Spinal cord (tissue), 10 donors: ENCODE measurements around the gene LAMTOR2. TPM values are rescaled to one million over a fixed set of nuclear protein-coding genes. Genes with fewer than 3 reads are reported as not detected.
A peak's percentile ranks its signal among the peaks of the same experiment; 100 is the strongest.

Experiments
- DNase-seq, 6 donors: peaks; one replicate each; pipeline versions ENCODE4 v3.0.0 to v3.0.0-alpha.2; 2013 to 2015; ENCODE audit warnings: low spot score in 6 of 6, low read depth in 4 of 6
- H3K27ac ChIP-seq: one replicate; pipeline ENCODE4 v1.5.1; 2013; ENCODE audit warnings: low read depth, low read length, control low read depth
- H3K27me3 ChIP-seq: one replicate; pipeline ENCODE4 v1.6.1; 2013; ENCODE audit warnings: low read length; ENCODE audit not compliant: control insufficient read depth, insufficient read depth
- H3K36me3 ChIP-seq: one replicate; pipeline ENCODE4 v1.6.1; 2013; ENCODE audit warnings: low read length; ENCODE audit not compliant: control insufficient read depth, insufficient read depth
- H3K4me1 ChIP-seq: one replicate; pipeline ENCODE4 v1.6.1; 2013; ENCODE audit warnings: low read length; ENCODE audit not compliant: control insufficient read depth, insufficient read depth
- H3K4me3 ChIP-seq: one replicate; pipeline ENCODE4 v1.5.1; 2013; ENCODE audit warnings: low read depth, low read length, control low read depth
- H3K9me3 ChIP-seq: one replicate; pipeline ENCODE4 v1.6.1; 2013; ENCODE audit warnings: low read length; ENCODE audit not compliant: control insufficient read depth, insufficient read depth
- WGBS: methylation state at CpG from one replicate; pipeline ENCODE4 v1.1.5; 2013; ENCODE audit warnings: missing lambda C conversion rate; ENCODE audit not compliant: insufficient coverage; 5-methylcytosine and 5-hydroxymethylcytosine counted together
- polyA plus RNA-seq, 2 donors: library from polyadenylated mRNA; unstranded; fragments of 120-200 nt; gene quantifications; one replicate each; pipeline ENCODE4 v1.2.1, GENCODE V29; 2013; ENCODE audit not compliant: insufficient read length in 2 of 2
- total RNA-seq, 2 donors: library from RNA; depleted of rRNA in 1 of 2; stranded (reverse); fragments of 120-200 nt in 1 of 2; fragments of >200 nt in 1 of 2; gene quantifications; one replicate each; pipeline versions ENCODE4 v1.2.3 to v1.2.4, GENCODE V29; 2013 to 2014
- donor health status: healthy.

LAMTOR2 gene
- total and polyA plus RNA-seq, 4 donors = 34.9 to 76.8 (median 73.7) TPM

DNA sequence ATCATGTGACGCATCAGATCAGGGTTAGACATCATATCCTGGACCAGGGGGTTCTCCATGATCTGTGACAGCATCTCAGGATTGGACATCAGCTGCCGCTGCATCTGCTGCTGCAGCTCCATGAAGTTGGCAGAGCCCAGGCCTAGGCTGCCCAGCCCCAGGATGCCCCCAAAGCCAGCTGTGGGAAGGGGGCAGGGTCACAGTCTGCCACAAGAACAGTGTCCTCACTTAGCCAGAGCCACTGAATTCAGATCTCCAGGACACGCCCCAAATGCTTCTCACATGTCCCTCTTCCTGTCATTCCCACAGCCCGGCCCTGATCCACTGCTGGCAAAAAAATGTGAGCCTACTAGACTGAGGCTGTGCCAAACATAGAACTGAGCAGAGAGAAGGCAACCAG lies 4.2 kb upstream of the LAMTOR2 start:
- no peak overlapping the region for H3K4me3 ChIP-seq
- H3K27ac ChIP-seq = no peak overlapping the region
- H3K4me1 ChIP-seq = peaks cover 15% of the 10 kb centered on the region
- DNase-seq = no peak
- peaks cover 44% of the 10 kb centered on the region for H3K36me3 ChIP-seq
- H3K9me3 ChIP-seq = no peaks in the 10 kb centered on the region
- H3K27me3 ChIP-seq = no peaks in the 10 kb centered on the region
- WGBS = 96% methylated on average over 2 of the region's 4 CpGs

GRCh38 chr1:156051011-156051725 lies 3.4 kb upstream of the LAMTOR2 start:
- peaks cover 44% of the 10 kb centered on the region for H3K36me3 ChIP-seq
- DNase-seq = no peak
- H3K4me3 ChIP-seq = no peak overlapping the region
- WGBS = 60% methylated on average over 1 of the region's 7 CpGs
- H3K9me3 ChIP-seq = no peaks in the 10 kb centered on the region
- no peak overlapping the region for H3K27ac ChIP-seq
- H3K4me1 ChIP-seq = peaks cover 21% of the 10 kb centered on the region
- H3K27me3 ChIP-seq = no peaks in the 10 kb centered on the region

GRCh38 chr1:156052862-156053767 lies 1.5 kb upstream of the LAMTOR2 start:
- no peaks in the 10 kb centered on the region for H3K27me3 ChIP-seq

DNA sequence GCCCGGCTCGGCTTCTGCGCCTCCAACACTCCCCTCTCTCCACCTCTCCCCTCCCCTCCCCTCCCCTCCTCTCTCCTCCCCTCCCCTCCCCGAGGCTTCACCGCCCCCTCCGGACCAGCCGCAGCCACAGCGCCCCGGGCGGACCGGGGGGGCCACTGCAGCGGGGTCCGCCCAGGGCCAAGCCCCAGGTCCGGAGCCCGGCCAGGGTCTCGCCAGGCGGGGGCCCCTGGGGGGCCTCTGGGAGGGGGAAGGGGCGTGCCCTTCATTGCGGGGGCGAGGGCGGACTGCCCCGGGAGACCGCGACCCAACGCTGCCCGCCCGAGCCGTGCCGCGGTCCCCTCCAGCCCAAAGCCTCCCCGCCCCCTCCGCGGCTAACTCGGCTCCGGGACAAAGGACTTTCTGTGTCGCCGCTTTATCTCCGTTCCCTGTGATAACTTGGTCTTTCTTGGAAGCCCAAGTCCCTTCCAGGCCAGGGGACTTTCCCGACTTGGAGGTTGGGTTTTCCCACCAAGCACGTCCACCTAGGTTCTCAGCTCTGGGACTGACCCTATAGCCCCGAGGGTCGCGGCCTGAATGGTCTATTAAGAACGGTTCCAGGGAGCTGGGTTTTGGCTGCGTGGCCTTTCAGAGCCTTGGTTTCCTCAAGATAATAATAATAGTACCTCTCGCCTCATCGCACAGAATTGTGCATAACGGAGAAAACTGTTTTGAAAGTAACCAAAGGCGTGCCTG lies 648 bp upstream of the LAMTOR2 start, which contains the start of gene UBQLN4:
TSS of gene UBQLN4 (minus strand) at position 31 of the 732 bp plus-strand sequence. CDS start 97 bp downstream, outside the sequence.
- H3K27me3 ChIP-seq = no peaks in the 10 kb centered on the region
- under 1% methylated on average over 35 of the region's 49 CpGs for WGBS
- H3K4me1 ChIP-seq = peaks cover 22% of the 10 kb centered on the region
- DNase-seq = peak in 5 of 6 donors; percentile 69 to 95 (median 82)
- H3K27ac ChIP-seq = peak within 1 kb of the TSS; percentile 98
- H3K36me3 ChIP-seq = peaks cover 35% of the 10 kb centered on the region
- H3K9me3 ChIP-seq = no peaks in the 10 kb centered on the region
- peak within 1 kb of the TSS; percentile 100 for H3K4me3 ChIP-seq

More at GRCh38 chr1:156052862-156053767, 1.5 kb upstream of the LAMTOR2 start:
- peaks cover 37% of the 10 kb centered on the region for H3K36me3 ChIP-seq
- peak overlapping the region; percentile 93 for H3K4me3 ChIP-seq
- WGBS = 0% methylated on average over 41 of the region's 63 CpGs
- H3K27ac ChIP-seq = peak overlapping the region; percentile 88
- peak in 4 of 6 donors; percentile 28 to 90 (median 73) for DNase-seq
- no peaks in the 10 kb centered on the region for H3K9me3 ChIP-seq
- peaks cover 22% of the 10 kb centered on the region for H3K4me1 ChIP-seq

DNA sequence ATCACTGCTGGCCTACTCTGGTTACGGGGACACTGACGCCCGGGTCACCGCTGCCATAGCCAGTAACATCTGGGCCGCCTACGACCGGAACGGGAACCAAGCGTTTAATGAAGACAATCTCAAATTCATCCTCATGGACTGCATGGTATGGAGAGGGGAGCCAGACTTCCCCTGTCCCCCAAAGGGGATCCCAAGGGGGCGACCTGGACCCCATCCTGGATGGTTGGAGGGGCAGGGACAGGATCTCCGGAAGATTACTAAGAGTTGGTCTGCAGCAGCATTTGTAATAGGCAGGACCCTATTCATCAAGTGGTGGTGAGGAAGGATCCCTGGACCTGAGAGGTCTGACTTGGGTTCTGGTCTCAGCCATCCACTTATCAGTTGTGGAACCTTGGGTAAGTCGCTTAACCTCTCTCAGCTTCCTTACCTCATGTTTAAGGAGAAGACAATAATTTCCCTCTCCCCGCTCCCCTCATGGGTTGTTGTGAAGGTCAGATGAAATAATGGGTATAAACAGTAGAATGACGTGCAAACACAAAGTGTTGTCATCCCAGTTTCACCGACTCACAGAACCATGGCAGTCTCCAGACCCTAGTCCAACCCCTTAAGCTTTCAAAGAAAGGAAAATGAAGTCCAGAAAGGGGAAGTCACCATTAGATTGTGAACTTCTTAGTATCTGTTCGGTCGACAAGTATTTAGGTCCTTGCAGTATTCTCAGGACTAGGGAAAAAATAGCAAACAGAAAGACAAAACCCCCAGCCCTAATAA lies 883 bp downstream of the LAMTOR2 start:
- H3K36me3 ChIP-seq = peaks cover 28% of the 10 kb centered on the region
- H3K4me1 ChIP-seq = peaks cover 22% of the 10 kb centered on the region
- H3K27me3 ChIP-seq = no peaks in the 10 kb centered on the region
- 24% methylated on average over 7 of the region's 17 CpGs for WGBS
- DNase-seq = no peak
- H3K4me3 ChIP-seq = peak overlapping the region; percentile 100
- H3K27ac ChIP-seq = peak overlapping the region; percentile 98
- H3K9me3 ChIP-seq = no peaks in the 10 kb centered on the region

GRCh38 chr1:156056326-156056849 lies 1.8 kb downstream of the LAMTOR2 start:
- H3K27me3 ChIP-seq = no peaks in the 10 kb centered on the region
- H3K36me3 ChIP-seq = peaks cover 18% of the 10 kb centered on the region
- H3K4me3 ChIP-seq = no peak overlapping the region
- H3K9me3 ChIP-seq = no peaks in the 10 kb centered on the region
- WGBS = 100% methylated on average over 1 of the region's 1 CpG
- no peak for DNase-seq
- H3K27ac ChIP-seq = no peak overlapping the region
- H3K4me1 ChIP-seq = peaks cover 22% of the 10 kb centered on the region

- H3K4me1 ChIP-seq = peaks cover 8% of the 10 kb centered on the region
- 35% methylated on average over 10 of the region's 11 CpGs for WGBS
- H3K27me3 ChIP-seq = no peaks in the 10 kb centered on the region
- H3K27ac ChIP-seq = no peak within 1 kb of the TSS
- no peak within 1 kb of the TSS for H3K4me3 ChIP-seq
- no peak for DNase-seq
- H3K9me3 ChIP-seq = no peaks in the 10 kb centered on the region
- peaks cover 13% of the 10 kb centered on the region for H3K36me3 ChIP-seq
Observed at GRCh38 chr1:156060937-156061636, 6.5 kb downstream of the LAMTOR2 start, which contains the start of gene RAB25. TSS of gene RAB25 (plus strand) at chr1:156061160. CDS start at chr1:156061401, 241 bp downstream.

DNA sequence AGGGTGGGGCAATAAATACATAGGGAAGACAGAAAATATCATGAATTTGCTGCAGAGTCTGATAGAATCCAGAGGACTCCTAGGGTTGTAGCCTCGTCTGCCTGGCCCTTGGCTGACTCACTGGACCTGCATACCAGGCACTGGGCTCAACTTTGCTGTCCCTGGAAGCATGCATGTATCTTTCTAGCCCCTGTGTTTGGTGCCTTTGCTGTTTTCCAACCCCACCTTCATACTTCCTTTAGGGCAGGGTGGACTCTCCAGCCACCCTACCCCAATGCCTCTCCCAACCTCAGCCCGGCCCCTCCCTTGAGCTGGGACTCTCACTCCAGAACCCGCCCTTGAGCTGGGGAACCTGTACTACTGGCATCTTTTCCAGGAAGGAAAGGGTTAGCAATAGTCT lies 7.6 kb downstream of the LAMTOR2 start:
- no peak for DNase-seq
- H3K27ac ChIP-seq = no peak overlapping the region
- peaks cover 13% of the 10 kb centered on the region for H3K36me3 ChIP-seq
- no peaks in the 10 kb centered on the region for H3K9me3 ChIP-seq
- no peaks in the 10 kb centered on the region for H3K27me3 ChIP-seq
- peaks cover 6% of the 10 kb centered on the region for H3K4me1 ChIP-seq
- no peak overlapping the region for H3K4me3 ChIP-seq
- WGBS = 100% methylated on average over 1 of the region's 3 CpGs
